Ovary (tissue), 9 donors: Measurements from ENCODE around the gene SPATA3. TPM values are rescaled to one million over a fixed set of nuclear protein-coding genes. Genes with fewer than 3 reads are reported as not detected.
A peak's percentile ranks its signal among the peaks of the same experiment; 100 is the strongest.

Source experiments
- DNase-seq, 5 donors: peaks; one replicate each; pipeline ENCODE4 v3.0.0-alpha.2; 2019 to 2020
- H3K27ac ChIP-seq, 2 donors: fragments of 200-600 bp; one replicate each; pipeline versions ENCODE4 v1.5.1 to v1.8.0; 2019 to 2022
- H3K27me3 ChIP-seq: fragments of 200-600 bp; one replicate; pipeline ENCODE4 v1.8.0; 2022
- H3K36me3 ChIP-seq: fragments of 200-600 bp; sonication (generic); one replicate; pipeline ENCODE4 v1.5.1; 2019
- H3K4me1 ChIP-seq: one replicate; pipeline ENCODE4 v1.8.1; 2013; ENCODE audit warnings: mild to moderate bottlenecking, moderate library complexity; ENCODE audit not compliant: insufficient read depth
- H3K4me3 ChIP-seq: fragments of 200-600 bp; sonication (generic); one replicate; pipeline ENCODE4 v1.5.1; 2017
- H3K9me3 ChIP-seq, 2 donors: fragments of 200-600 bp in 1 of 2; sonication (generic) in 1 of 2; one replicate each; pipeline versions ENCODE4 v1.5.1 to v1.8.1; 2013 to 2019; ENCODE audit warnings: mild to moderate bottlenecking in 1 of 2, moderate library complexity in 1 of 2
- CTCF ChIP-seq, 3 donors: fragments of 450-650 bp in 2 of 3; fragments of 200-600 bp in 1 of 3; IDR thresholded peaks; one replicate each; pipeline versions ENCODE4 v1.5.1 to v1.8.0; 2016 to 2022; ENCODE audit warnings: antibody characterized with exemption in 3 of 3, mild to moderate bottlenecking in 1 of 3
- EP300 ChIP-seq: sonication (generic); formaldehyde crosslinking; IDR thresholded peaks from one replicate; pipeline ENCODE4 v1.6.1; 2017; ENCODE audit warnings: antibody characterized with exemption
- POLR2A ChIP-seq: fragments of 450-650 bp; IDR thresholded peaks from one replicate; pipeline ENCODE4 v1.6.1; 2017; ENCODE audit warnings: antibody characterized with exemption, mild to moderate bottlenecking, moderate library complexity
- WGBS, 3 donors: extraction: QIAGEN DNeasy Blood & Tissue Kit in 1 of 3; methylation state at CpG; one replicate each; pipeline versions ENCODE4 v1.1.5 to v1.1.7; 2013 to 2017; 5-methylcytosine and 5-hydroxymethylcytosine counted together
- intact Hi-C, 4 donors: fragments of 100-400 bp; cut with DNase I; formaldehyde crosslinking; loops; one replicate each; pipeline versions ENCODE4 v1.11.0 to v1.15.1; 2022 to 2023
- polyA plus RNA-seq, 2 donors: library from polyadenylated mRNA; stranded (reverse); fragments of 200-250 nt in 1 of 2; fragments of 350-450 nt in 1 of 2; fragmentation: Illumina TruSeq in 1 of 2; extraction: RNeasy Lipid Tissue Mini Kit (QIAGEN cat#74804) in 1 of 2; gene quantifications; one replicate each; pipeline ENCODE4 v1.2.3, GENCODE V29; 2013 to 2014
- total RNA-seq, 7 donors: library from RNA; depleted of rRNA in 2 of 7; stranded (reverse); fragments of >200 nt in 2 of 7; fragmentation: NEBNext Ultra II Directional in 3 of 7; extraction: Animal tissue kit (Norgen Biotek cat#: 25700) in 3 of 7; gene quantifications; one replicate each; pipeline versions ENCODE4 v1.1.0 to v1.2.4, GENCODE V29; 2016 to 2023
- donor health status: DM: no; HTN: no; CAD: no; lungs with moderate emphysema.
- donor health status: DM: no; HTN: no; CAD: no.
- donor health status: Bipolar disorder and iron deficiency.
- donor health status: DM: yes; HTN: yes; CAD: no.
- donor health status: DM: no; HTN: no; CAD: no.
- donor health status: DM: yes; HTN: yes; CAD: no.

Gene SPATA3
- total and polyA plus RNA-seq, 9 donors, result not detected

GRCh38 chr2:230985519-230986231 is 10.2 kb upstream of the SPATA3 start:
- no peak for TF ChIP-seq EP300
- no peak for TF ChIP-seq POLR2A
- TF ChIP-seq CTCF (IDR thresholded peaks at IDR 0.05), result no peak
- no peak overlapping the region for H3K27ac ChIP-seq
- DNase-seq, result no peak
- intact Hi-C loops, result loop anchor here (5.0 to 10.0 kb wide), 4 partner anchors 81 to 163 kb away; no protein-coding TSS in a partner anchor
- H3K9me3 ChIP-seq, result no peaks in the 10 kb centered on the region
- no peaks in the 10 kb centered on the region for H3K27me3 ChIP-seq
- H3K4me1 ChIP-seq, result no peaks in the 10 kb centered on the region
- H3K36me3 ChIP-seq, result no peaks in the 10 kb centered on the region
- H3K4me3 ChIP-seq, result no peak overlapping the region
- WGBS, 3 donors, result 85 to 88% (median 88%) methylated on average over 12 of the region's 12 CpGs

- Histone ChIP-seq H3K9me3 (no peaks in the 10 kb centered on the region), H3K36me3 (no peaks in the 10 kb centered on the region), H3K27me3 (no peaks in the 10 kb centered on the region), H3K4me1 (no peaks in the 10 kb centered on the region), H3K27ac (no peak overlapping the region), H3K4me3 (peak overlapping the region; percentile 33)
- 32 to 43% (median 38%) methylated on average over 13 to 15 of the region's 15 CpGs for WGBS, 3 donors
- intact Hi-C loops, result loop anchor here (5.0 to 10.0 kb wide), 4 partner anchors 82 to 164 kb away; no protein-coding TSS in a partner anchor
- DNase-seq, result no peak
- no peak for TF ChIP-seq EP300
- no peak for TF ChIP-seq CTCF (IDR thresholded peaks at IDR 0.05)
- TF ChIP-seq POLR2A, result no peak
Measured at GRCh38 chr2:230986520-230987136, 9.3 kb upstream of the SPATA3 start.

GRCh38 chr2:230987137-230988020 is 8.5 kb upstream of the SPATA3 start:
- Histone ChIP-seq H3K27ac (no peak overlapping the region), H3K36me3 (no peaks in the 10 kb centered on the region), H3K4me1 (no peaks in the 10 kb centered on the region), H3K27me3 (no peaks in the 10 kb centered on the region), H3K9me3 (no peaks in the 10 kb centered on the region), H3K4me3 (peak overlapping the region; percentile 33)
- peak; percentile 68 to 88 (median 78) for DNase-seq
- TF ChIP-seq EP300 (no peak), POLR2A (no peak), CTCF (IDR thresholded peaks at IDR 0.05) (peak; percentile 77 to 94 (median 84))
- 5 to 8% (median 6%) methylated on average over 34 of the region's 34 CpGs for WGBS, 3 donors
- intact Hi-C loops, result loop anchor here (5.0 to 10.0 kb wide), 4 partner anchors 83 to 165 kb away; no protein-coding TSS in a partner anchor

GRCh38 chr2:230989731-230990130 is 6.2 kb upstream of the SPATA3 start:
- Histone ChIP-seq H3K9me3 (no peaks in the 10 kb centered on the region), H3K27ac (no peak overlapping the region), H3K4me1 (no peaks in the 10 kb centered on the region), H3K27me3 (no peaks in the 10 kb centered on the region), H3K36me3 (no peaks in the 10 kb centered on the region), H3K4me3 (no peak overlapping the region)
- no peak for TF ChIP-seq POLR2A
- TF ChIP-seq CTCF (IDR thresholded peaks at IDR 0.05), result no peak
- no peak for TF ChIP-seq EP300
- intact Hi-C loops, result loop anchor here (5.0 to 10.0 kb wide), 5 partner anchors 85 to 167 kb away; no protein-coding TSS in a partner anchor
- no peak for DNase-seq
- 92 to 95% (median 94%) methylated on average over 21 of the region's 21 CpGs for WGBS, 3 donors
